DND-41 (cell line): ENCODE measurements around the gene CCDC80.

Experiments
- ATAC-seq: fragments of 200-7000 bp; cut with Tn5 transposase; 3 replicates; pipeline ENCODE4 v1.9.1; 2021; ENCODE audit warnings: low read depth; ENCODE audit not compliant: insufficient read depth
- DNase-seq: peaks from one replicate; pipeline ENCODE4 v3.0.0-alpha.2; 2020
- H2AFZ ChIP-seq: 2 replicates; pipeline ENCODE4 v1.6.0; 2012; ENCODE audit warnings: low read depth, low read length
- H3K27ac ChIP-seq: 2 replicates; pipeline ENCODE4 v1.5.1; 2012; ENCODE audit warnings: low read length, inconsistent platforms
- H3K27me3 ChIP-seq: fragments of 200-600 bp; sonication (generic); 2 replicates; pipeline ENCODE4 v1.6.0; 2012; ENCODE audit warnings: low read length, mild to moderate bottlenecking, inconsistent platforms; ENCODE audit not compliant: insufficient read depth, poor library complexity
- H3K36me3 ChIP-seq: 2 replicates; pipeline ENCODE4 v1.5.1; 2012; ENCODE audit warnings: low read length, inconsistent platforms; ENCODE audit not compliant: insufficient read depth
- H3K4me1 ChIP-seq: 2 replicates; pipeline ENCODE4 v1.5.1; 2012; ENCODE audit warnings: mild to moderate bottlenecking, low read length; ENCODE audit not compliant: insufficient read depth
- H3K4me2 ChIP-seq: 2 replicates; pipeline ENCODE4 v1.6.0; 2012; ENCODE audit warnings: mild to moderate bottlenecking, moderate library complexity, low read length, inconsistent platforms; ENCODE audit not compliant: insufficient read depth
- H3K4me3 ChIP-seq, 2 experiments: fragments of 200-600 bp in 1 of 2; shearing (Covaris generic) in 1 of 2; 2 replicates each; pipeline ENCODE4 v1.5.1; 2012 to 2016; ENCODE audit warnings: inconsistent platforms in 2 of 2, low read length in 2 of 2, mild to moderate bottlenecking in 2 of 2, low read depth in 1 of 2, moderate library complexity in 1 of 2
- H3K79me2 ChIP-seq: 2 replicates; pipeline ENCODE4 v1.6.0; 2012; ENCODE audit warnings: low read length, inconsistent platforms; ENCODE audit not compliant: insufficient read depth
- H3K9ac ChIP-seq: 2 replicates; pipeline ENCODE4 v1.6.0; 2012; ENCODE audit warnings: low read depth, mild to moderate bottlenecking, inconsistent platforms, low read length, moderate library complexity
- H3K9me3 ChIP-seq: 2 replicates; pipeline ENCODE4 v1.5.1; 2012; ENCODE audit warnings: low read length, moderate library complexity, mild to moderate bottlenecking, inconsistent platforms; ENCODE audit not compliant: insufficient read depth, severe bottlenecking
- H4K20me1 ChIP-seq: 2 replicates; pipeline ENCODE4 v1.6.0; 2012; ENCODE audit warnings: low read length; ENCODE audit not compliant: insufficient read depth
- EZH2 ChIP-seq: IDR thresholded peaks from 3 replicates; pipeline ENCODE4 v1.6.1; 2012; ENCODE audit warnings: borderline replicate concordance, low read depth, mild to moderate bottlenecking, moderate library complexity, low read length, inconsistent platforms; ENCODE audit not compliant: severe bottlenecking
- TF ChIP-seq, protein P1 (sequence below): IDR thresholded peaks from 2 replicates; pipeline ENCODE4 v1.5.1; 2012; ENCODE audit warnings: borderline replicate concordance, low read length, moderate library complexity, mild to moderate bottlenecking; ENCODE audit not compliant: poor library complexity, severe bottlenecking; ENCODE audit errors: extremely low read depth

CCDC80 gene

DNA sequence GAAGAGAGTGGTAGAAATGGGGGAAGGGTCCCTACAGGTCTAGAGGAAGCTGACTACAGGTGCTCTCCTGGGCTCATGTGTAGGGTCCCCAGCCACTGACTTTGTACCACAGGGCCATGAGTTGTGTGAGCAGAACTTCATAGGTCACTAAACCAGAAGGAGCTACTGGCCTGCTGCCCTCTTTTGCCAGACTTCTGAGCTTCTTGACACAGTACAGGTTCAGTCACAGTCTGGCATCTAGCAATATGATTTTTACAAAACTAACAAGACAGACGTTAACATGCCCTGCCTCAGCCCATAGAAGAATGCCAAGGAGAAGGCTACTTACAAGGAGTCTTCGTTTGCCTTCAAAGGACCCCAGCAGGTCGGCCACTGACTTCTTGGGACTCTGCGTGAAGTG, 3.2 kb downstream of the CCDC80 start:
- no peak for ATAC-seq
- no peaks in the 10 kb centered on the region; the same call in 1 of the 2 replicates for H4K20me1 ChIP-seq
- no peak overlapping the region for H3K4me3 ChIP-seq
- DNase-seq, result no peak
- no peaks in the 10 kb centered on the region for H3K79me2 ChIP-seq
- peaks cover 11% of the 10 kb centered on the region for H3K27me3 ChIP-seq
- no peaks in the 10 kb centered on the region for H3K4me1 ChIP-seq
- TF ChIP-seq, protein P1, sequence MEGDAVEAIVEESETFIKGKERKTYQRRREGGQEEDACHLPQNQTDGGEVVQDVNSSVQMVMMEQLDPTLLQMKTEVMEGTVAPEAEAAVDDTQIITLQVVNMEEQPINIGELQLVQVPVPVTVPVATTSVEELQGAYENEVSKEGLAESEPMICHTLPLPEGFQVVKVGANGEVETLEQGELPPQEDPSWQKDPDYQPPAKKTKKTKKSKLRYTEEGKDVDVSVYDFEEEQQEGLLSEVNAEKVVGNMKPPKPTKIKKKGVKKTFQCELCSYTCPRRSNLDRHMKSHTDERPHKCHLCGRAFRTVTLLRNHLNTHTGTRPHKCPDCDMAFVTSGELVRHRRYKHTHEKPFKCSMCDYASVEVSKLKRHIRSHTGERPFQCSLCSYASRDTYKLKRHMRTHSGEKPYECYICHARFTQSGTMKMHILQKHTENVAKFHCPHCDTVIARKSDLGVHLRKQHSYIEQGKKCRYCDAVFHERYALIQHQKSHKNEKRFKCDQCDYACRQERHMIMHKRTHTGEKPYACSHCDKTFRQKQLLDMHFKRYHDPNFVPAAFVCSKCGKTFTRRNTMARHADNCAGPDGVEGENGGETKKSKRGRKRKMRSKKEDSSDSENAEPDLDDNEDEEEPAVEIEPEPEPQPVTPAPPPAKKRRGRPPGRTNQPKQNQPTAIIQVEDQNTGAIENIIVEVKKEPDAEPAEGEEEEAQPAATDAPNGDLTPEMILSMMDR, result no peak
- TF ChIP-seq EZH2, result no peak
- H3K9ac ChIP-seq, result no peak overlapping the region
- H3K4me2 ChIP-seq, result no peak overlapping the region
- no peak overlapping the region for H2AFZ ChIP-seq
- no peak overlapping the region for H3K27ac ChIP-seq
- no peaks in the 10 kb centered on the region for H3K36me3 ChIP-seq
- no peaks in the 10 kb centered on the region for H3K9me3 ChIP-seq

DNA sequence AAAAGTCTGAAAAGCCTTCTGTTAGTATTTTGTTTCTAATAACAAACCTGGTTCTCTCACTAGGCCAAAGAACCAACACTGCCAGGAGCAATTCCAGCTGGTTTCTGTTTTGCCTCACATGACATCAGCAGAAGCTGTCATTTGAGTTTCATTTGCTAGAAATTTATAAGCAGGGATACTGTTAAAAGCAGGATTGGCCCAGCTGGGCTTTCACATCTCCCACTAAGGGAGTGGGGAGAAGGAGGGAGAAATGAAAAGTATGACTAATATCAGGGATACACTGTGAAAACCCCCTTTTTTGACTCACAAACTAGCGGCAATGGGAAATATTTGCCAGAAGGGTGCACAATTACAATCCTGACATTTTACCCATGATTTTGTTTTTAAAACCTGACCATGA, 5.3 kb downstream of the CCDC80 start:
- Histone ChIP-seq H3K9me3 (no peaks in the 10 kb centered on the region), H3K4me1 (no peaks in the 10 kb centered on the region), H3K79me2 (no peaks in the 10 kb centered on the region), H2AFZ (no peak overlapping the region), H3K27ac (no peak overlapping the region), H3K4me3 (no peak overlapping the region), H3K9ac (no peak overlapping the region), H3K36me3 (no peaks in the 10 kb centered on the region), H4K20me1 (no peaks in the 10 kb centered on the region; the same call in 1 of the 2 replicates), H3K27me3 (peaks cover 8% of the 10 kb centered on the region), H3K4me2 (no peak overlapping the region)
- TF ChIP-seq EZH2, result no peak
- TF ChIP-seq, protein P1, result no peak
- ATAC-seq (no peak), DNase-seq (no peak)

DNA sequence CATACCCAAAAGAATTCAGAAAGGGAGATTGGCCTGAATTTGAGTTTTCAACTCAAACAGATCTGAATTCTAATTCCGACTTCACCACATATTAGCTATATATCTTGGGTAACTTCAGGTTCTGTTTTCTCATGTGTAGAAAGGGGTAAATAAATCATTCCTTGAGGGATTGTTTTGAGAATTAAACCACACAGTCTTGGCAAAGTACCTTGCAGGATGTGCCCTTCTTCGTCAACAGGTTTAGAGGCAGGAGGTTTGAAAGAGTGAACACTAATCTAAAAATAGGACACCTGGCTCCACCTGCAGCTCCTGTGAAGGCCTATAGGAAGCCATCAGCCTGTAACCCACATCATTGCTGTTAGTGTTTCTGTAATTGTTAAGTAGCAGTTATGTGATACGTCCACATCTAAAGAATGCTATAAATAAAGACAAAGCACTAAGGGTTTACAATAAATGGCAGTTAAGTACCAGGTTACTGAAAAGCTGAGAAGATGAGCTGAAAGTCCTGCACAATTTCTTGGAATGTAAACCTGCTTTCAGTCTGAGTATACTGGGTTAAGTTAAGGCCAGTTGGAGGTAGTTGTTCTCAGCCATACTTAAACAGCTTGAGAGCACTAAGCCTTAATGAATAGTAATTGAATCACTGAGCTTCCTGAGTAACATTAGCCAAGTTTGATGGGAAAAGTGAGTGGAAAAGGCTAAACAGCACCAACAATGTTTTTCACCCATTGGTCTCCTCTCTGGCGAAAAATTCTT, 6.0 kb downstream of the CCDC80 start:
- Histone ChIP-seq H3K4me3 (no peak overlapping the region), H3K27me3 (peaks cover 3% of the 10 kb centered on the region), H3K9me3 (no peaks in the 10 kb centered on the region), H3K4me1 (no peaks in the 10 kb centered on the region), H3K4me2 (no peak overlapping the region), H4K20me1 (no peaks in the 10 kb centered on the region; the same call in 1 of the 2 replicates), H3K79me2 (no peaks in the 10 kb centered on the region), H3K9ac (no peak overlapping the region), H3K27ac (no peak overlapping the region), H2AFZ (no peak overlapping the region), H3K36me3 (no peaks in the 10 kb centered on the region)
- TF ChIP-seq, protein P1, result no peak
- TF ChIP-seq EZH2, result no peak
- DNase-seq (no peak), ATAC-seq (no peak)
